Measurements from ENCODE around the gene GALK2.
"Not testable (repeated sequence)": the region's sequence is repeated elsewhere in the genome, so short reads cannot be mapped to it uniquely, and the experiment has no call there.

Gene GALK2

DNA sequence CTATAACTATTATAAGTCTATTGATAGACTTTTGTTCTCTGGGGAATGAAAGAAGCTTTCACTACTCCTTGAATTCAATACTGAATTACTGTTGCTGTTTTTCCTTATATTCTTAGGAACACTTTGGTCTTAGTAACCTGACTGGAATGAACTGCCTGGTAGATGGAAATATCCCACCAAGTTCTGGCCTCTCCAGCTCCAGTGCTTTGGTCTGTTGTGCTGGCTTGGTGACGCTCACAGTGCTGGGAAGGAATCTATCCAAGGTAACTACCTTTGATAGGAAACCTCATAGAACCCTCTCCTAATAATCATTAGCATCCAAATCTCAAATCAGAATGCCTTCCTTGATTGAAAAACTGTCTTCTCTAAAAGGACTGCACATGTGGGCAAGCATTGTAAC is 69.1 kb downstream of the GALK2 start:
- TF ChIP-seq, protein P1, sequence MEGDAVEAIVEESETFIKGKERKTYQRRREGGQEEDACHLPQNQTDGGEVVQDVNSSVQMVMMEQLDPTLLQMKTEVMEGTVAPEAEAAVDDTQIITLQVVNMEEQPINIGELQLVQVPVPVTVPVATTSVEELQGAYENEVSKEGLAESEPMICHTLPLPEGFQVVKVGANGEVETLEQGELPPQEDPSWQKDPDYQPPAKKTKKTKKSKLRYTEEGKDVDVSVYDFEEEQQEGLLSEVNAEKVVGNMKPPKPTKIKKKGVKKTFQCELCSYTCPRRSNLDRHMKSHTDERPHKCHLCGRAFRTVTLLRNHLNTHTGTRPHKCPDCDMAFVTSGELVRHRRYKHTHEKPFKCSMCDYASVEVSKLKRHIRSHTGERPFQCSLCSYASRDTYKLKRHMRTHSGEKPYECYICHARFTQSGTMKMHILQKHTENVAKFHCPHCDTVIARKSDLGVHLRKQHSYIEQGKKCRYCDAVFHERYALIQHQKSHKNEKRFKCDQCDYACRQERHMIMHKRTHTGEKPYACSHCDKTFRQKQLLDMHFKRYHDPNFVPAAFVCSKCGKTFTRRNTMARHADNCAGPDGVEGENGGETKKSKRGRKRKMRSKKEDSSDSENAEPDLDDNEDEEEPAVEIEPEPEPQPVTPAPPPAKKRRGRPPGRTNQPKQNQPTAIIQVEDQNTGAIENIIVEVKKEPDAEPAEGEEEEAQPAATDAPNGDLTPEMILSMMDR (IDR thresholded peaks at IDR 0.05; ENCODE audit: low read depth, low read length, missing control alignments): no peak
- DNase-seq: no peak
- in situ Hi-C loops (cut with HindIII; ENCODE audit: low pct_ligation_motif_present, low sequenced_read_pairs): no loop called here

DNA sequence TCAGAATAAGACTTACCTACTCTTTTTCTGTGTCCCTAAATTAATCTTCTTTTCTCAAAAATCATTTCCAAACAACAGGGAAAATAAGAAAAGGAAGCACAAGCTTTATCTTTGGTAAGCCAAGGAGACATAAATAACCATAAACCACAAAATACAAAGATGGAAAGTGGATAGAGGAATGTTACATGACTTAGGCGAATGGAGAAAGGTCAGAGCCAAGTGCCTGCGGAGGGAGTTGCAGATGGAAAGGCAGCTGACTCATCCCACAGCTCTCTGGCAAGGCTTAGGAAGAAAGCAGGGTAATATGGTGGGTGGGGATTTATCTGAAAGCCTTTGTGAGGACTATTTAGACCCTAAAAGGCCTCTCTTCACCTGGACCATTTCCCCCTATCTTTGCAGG is 72.8 kb downstream of the GALK2 start:
- in situ Hi-C loops (cut with HindIII; ENCODE audit: low pct_ligation_motif_present, low sequenced_read_pairs): no loop called here
- H3K36me3 ChIP-seq (replicated peaks): no peaks in the 10 kb centered on the region
- peak; percentile 80 for DNase-seq
- H3K27me3 ChIP-seq (replicated peaks): no peaks in the 10 kb centered on the region
- no peak overlapping the region for H3K4me3 ChIP-seq (ENCODE audit: low read depth, low read length)
- H3K27ac ChIP-seq: peak overlapping the region; percentile 44
- TF ChIP-seq, protein P1 (IDR thresholded peaks at IDR 0.05; ENCODE audit: low read depth, low read length, missing control alignments): no peak

More for the DNA sequence above, 69.1 kb downstream of the GALK2 start:
- H3K36me3 ChIP-seq (replicated peaks): no peaks in the 10 kb centered on the region
- no peaks in the 10 kb centered on the region for H3K27me3 ChIP-seq (replicated peaks)
- no peak overlapping the region for H3K27ac ChIP-seq
- no peak overlapping the region for H3K4me3 ChIP-seq (ENCODE audit: low read depth, low read length)

DNA sequence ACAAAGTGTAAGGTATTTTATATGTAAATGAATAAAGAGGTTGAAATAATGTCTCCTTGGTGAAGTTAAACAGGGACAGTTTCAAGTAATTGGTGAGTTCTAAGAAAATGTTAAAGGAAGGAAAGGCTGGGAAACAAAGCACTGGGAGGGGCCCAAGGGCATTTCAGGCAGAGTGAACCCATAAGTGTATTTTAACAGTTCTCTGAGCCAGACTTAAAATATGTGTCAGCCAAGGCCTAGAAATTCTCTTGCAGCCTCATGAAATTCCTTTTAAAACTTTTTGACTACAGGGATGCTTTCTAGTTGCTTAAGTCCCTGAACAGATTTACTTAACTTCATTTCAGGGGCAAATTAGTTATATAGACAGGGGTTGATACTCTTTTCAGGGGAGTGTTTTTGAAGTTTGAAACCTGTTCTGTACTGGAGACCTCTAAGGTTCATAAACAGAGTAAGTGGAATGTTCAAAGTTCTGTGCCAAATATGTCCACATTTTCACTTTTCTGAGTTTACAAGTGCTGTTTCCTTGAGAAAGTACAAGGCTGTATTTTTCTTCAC is 77.6 kb downstream of the GALK2 start:
- H3K4me3 ChIP-seq (ENCODE audit: low read depth, low read length): no peak overlapping the region
- TF ChIP-seq, protein P1 (IDR thresholded peaks at IDR 0.05; ENCODE audit: low read depth, low read length, missing control alignments): no peak
- no peaks in the 10 kb centered on the region for H3K36me3 ChIP-seq (replicated peaks)
- H3K27me3 ChIP-seq (replicated peaks): no peaks in the 10 kb centered on the region
- no peak overlapping the region for H3K27ac ChIP-seq
- in situ Hi-C loops (cut with HindIII; ENCODE audit: low pct_ligation_motif_present, low sequenced_read_pairs): no loop called here
- DNase-seq: no peak

DNA sequence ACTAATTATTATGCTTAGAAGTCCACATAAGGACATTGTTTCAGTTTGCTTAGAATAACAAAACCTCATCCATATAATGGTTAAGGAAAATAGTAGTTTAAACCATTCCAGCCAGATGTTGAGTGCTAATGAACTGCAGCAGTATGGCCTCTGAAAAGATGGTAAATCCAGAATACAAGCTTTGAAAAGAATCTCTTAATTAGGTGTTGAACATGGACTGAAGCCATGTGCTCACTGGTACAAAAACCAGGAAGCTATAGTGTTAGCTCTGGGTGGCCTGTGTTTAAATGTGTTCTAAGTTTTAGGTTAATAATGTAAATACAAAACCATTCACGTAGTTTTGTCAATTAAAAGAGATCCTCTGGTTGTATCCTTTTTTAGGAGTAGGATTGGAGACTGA is 78.2 kb downstream of the GALK2 start:
- no peak for DNase-seq
- Histone ChIP-seq H3K27ac (no peak overlapping the region), H3K36me3 (replicated peaks) (no peaks in the 10 kb centered on the region), H3K4me3 (ENCODE audit: low read depth, low read length) (no peak overlapping the region), H3K27me3 (replicated peaks) (no peaks in the 10 kb centered on the region)
- TF ChIP-seq, protein P1 (IDR thresholded peaks at IDR 0.05; ENCODE audit: low read depth, low read length, missing control alignments): no peak
- in situ Hi-C loops (cut with HindIII; ENCODE audit: low pct_ligation_motif_present, low sequenced_read_pairs): no loop called here

DNA sequence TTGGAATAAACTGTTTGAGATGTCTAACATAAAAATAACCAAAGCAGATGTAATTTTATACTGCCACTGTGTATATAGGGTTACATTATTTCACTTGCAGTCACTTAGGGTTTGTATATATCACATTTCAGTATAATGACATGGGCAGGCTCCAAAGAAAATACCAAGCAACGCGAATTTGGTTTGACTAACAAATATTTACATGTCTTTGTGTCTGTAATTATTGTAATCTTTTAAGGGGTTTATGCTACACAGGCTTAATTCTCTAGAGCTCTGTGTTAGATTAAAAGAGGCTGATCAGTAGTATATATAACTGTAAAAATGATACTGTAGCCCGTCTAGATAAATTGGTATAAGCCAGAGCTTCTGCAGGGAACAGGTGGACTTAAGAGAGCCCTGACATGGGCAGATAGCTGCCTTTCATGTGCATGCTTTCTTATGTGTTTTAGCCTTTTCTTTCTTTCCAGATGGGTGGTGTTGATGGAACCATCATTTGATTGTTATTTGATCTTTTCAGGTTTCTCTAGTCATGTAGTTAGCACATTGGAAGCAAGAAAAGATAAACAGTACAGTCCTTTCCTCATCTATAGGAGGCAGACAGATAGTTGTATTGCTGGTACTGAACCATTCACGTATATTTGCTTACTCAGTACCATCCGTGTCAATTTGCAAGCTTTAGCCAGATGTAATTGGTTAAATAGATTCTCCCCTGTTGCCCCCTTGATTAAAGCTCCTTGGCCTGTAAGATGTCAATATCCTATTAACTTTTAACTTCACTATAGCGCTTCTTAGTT is 86.1 kb downstream of the GALK2 start:
- no peaks in the 10 kb centered on the region for H3K36me3 ChIP-seq (replicated peaks)
- DNase-seq: no peak
- no peak overlapping the region for H3K4me3 ChIP-seq (ENCODE audit: low read depth, low read length)
- no peaks in the 10 kb centered on the region for H3K27me3 ChIP-seq (replicated peaks)
- no peak overlapping the region for H3K27ac ChIP-seq
- TF ChIP-seq, protein P1 (IDR thresholded peaks at IDR 0.05; ENCODE audit: low read depth, low read length, missing control alignments): no peak
- in situ Hi-C loops (cut with HindIII; ENCODE audit: low pct_ligation_motif_present, low sequenced_read_pairs): no loop called here

DNA sequence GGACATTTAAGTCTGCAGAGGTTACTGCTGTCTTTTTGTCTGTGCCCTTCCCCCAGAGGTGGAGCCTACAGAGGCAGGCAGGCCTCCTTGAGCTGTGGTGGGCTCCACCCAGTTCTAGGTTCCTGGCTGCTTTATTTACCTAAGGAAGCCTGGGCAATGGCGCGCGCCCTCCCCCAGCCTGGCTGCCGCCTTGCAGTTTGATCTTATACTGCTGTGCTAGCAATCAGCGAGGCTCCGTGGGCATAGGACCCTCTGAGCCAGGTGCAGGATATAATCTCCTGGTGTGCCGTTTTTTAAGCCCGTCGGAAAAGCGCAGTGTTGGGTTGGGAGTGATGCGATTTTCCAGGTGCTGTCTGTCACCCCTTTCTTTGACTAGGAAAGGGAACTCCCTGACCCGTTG is 95.1 kb downstream of the GALK2 start:
- H3K27me3 ChIP-seq (replicated peaks); H3K36me3 ChIP-seq (replicated peaks); in situ Hi-C loops (cut with HindIII; ENCODE audit: low pct_ligation_motif_present, low sequenced_read_pairs); H3K4me3 ChIP-seq (ENCODE audit: low read depth, low read length); H3K27ac ChIP-seq; DNase-seq: not testable (repeated sequence)

All from brain microvascular endothelial cell (primary cell).